Measurements from ENCODE around the gene NCBP2.
"Not testable (repeated sequence)": the region's sequence is repeated elsewhere in the genome, so short reads cannot be mapped to it uniquely, and the experiment has no call there.

NCBP2 gene

GRCh38 chr3:196947136-196947859 is 5.0 kb upstream of the NCBP2 start:
- DNase-seq (ENCODE audit: extremely low read depth, low read depth): no peak
- TF ChIP-seq CTCF (IDR thresholded peaks at IDR 0.05; ENCODE audit: low read depth, low read length): no peak; the same call in 1 of the 2 replicates

GRCh38 chr3:196944037-196944790 is 1.9 kb upstream of the NCBP2 start:
- DNase-seq (ENCODE audit: extremely low read depth, low read depth): not testable (repeated sequence)

- no peak for DNase-seq (ENCODE audit: extremely low read depth, low read depth)
- no peak for TF ChIP-seq CTCF (IDR thresholded peaks at IDR 0.05; ENCODE audit: low read depth, low read length)
Measured at GRCh38 chr3:196942915-196943277, 568 bp upstream of the NCBP2 start.

GRCh38 chr3:196941729-196942225 is 551 bp downstream of the NCBP2 start:
- peak; percentile 10 for DNase-seq (ENCODE audit: extremely low read depth, low read depth)
- TF ChIP-seq CTCF (IDR thresholded peaks at IDR 0.05; ENCODE audit: low read depth, low read length): no peak

GRCh38 chr3:196938576-196938975 is 3.8 kb downstream of the NCBP2 start:
- DNase-seq (ENCODE audit: extremely low read depth, low read depth): no peak
- TF ChIP-seq CTCF (IDR thresholded peaks at IDR 0.05; ENCODE audit: low read depth, low read length): no peak

- DNase-seq (ENCODE audit: extremely low read depth, low read depth): no peak
- no peak for TF ChIP-seq CTCF (IDR thresholded peaks at IDR 0.05; ENCODE audit: low read depth, low read length)
Measured at GRCh38 chr3:196938124-196938523, 4.2 kb downstream of the NCBP2 start.

GRCh38 chr3:196936288-196936687 is 6.0 kb downstream of the NCBP2 start:
- no peak for DNase-seq (ENCODE audit: extremely low read depth, low read depth)
- no peak for TF ChIP-seq CTCF (IDR thresholded peaks at IDR 0.05; ENCODE audit: low read depth, low read length)

All from AG09319 (cell line).